AG04450 (cell line): ENCODE data around the gene CDH15. TPM values are rescaled to one million over a fixed set of nuclear protein-coding genes. Genes with fewer than 3 reads are reported as not detected.
"Not testable (repeated sequence)": the region's sequence is repeated elsewhere in the genome, so short reads cannot be mapped to it uniquely, and the experiment has no call there.

Experiments
- CTCF ChIA-PET: fragments of 300-600, 350-600 bp; formaldehyde crosslinking; extraction: SDS; loops from one replicate; lab custom pipeline; 2022; ENCODE audit warnings: antibody characterized with exemption, inconsistent platforms; lab: Charles Lee
- POLR2A ChIA-PET: fragments of 350-600 bp; formaldehyde crosslinking; extraction: SDS; loops from one replicate; lab custom pipeline; 2021; ENCODE audit warnings: antibody characterized with exemption, inconsistent platforms; lab: Yijun Ruan, JAX
- DNase-seq: peaks from one replicate; pipeline ENCODE4 v3.0.0-alpha.2; 2011; ENCODE audit warnings: low read depth, low spot score
- H3K27ac ChIP-seq: one replicate; pipeline ENCODE4 v1.5.1; 2012; ENCODE audit warnings: low read depth, low read length, control low read depth
- H3K27me3 ChIP-seq: one replicate; pipeline ENCODE4 v1.6.0; 2012; ENCODE audit warnings: low read length; ENCODE audit not compliant: control insufficient read depth, insufficient read depth
- H3K4me3 ChIP-seq: 2 replicates; pipeline ENCODE4 v1.5.1; 2011; ENCODE audit warnings: mild to moderate bottlenecking, low read depth, low read length, control low read depth
- H3K9me3 ChIP-seq: 2 replicates; pipeline ENCODE4 v1.5.1; 2012; ENCODE audit warnings: low read length; ENCODE audit not compliant: control insufficient read depth, insufficient read depth
- polyA plus RNA-seq: library from polyadenylated mRNA; depleted of rRNA; stranded (reverse); fragments of >200 nt; gene quantifications from 2 replicates; pipeline ENCODE4 v1.2.3, GENCODE V29; 2011; rRNA removed
- TF ChIP-seq, protein P1 (sequence below): IDR thresholded peaks from 2 replicates; pipeline ENCODE4 v1.5.1; 2011; ENCODE audit warnings: low read depth, low read length, control low read depth, inconsistent platforms

Gene CDH15
- polyA plus RNA-seq, 1 experiment = 0.12 TPM

DNA sequence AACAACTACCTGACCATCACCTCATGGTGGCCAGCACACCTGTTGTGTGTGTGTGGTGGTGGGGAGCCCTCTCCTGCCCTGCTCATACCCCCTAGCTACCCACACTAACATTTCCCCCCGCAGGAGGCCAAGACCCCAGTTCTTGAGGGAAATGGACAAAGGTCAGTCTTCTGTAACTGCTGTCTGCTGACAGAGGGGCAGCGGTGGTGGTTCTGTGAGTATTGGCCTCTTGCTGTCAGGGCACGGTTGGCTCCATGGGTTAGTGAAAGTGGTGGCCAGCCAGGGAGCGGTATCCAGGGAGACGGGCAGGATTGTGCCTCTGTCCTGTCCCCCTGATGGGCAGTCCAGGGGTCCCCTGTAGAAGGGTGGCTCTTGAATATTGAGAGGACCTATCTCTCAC, 72.1 kb downstream of the CDH15 start:
- no peak for DNase-seq
- peaks cover 7% of the 10 kb centered on the region for H3K9me3 ChIP-seq
- no peak overlapping the region for H3K27ac ChIP-seq
- no peaks in the 10 kb centered on the region for H3K27me3 ChIP-seq
- ChIA-PET CTCF (no interaction called here), POLR2A (no interaction called here)
- H3K4me3 ChIP-seq = no peak overlapping the region
- TF ChIP-seq, protein P1, sequence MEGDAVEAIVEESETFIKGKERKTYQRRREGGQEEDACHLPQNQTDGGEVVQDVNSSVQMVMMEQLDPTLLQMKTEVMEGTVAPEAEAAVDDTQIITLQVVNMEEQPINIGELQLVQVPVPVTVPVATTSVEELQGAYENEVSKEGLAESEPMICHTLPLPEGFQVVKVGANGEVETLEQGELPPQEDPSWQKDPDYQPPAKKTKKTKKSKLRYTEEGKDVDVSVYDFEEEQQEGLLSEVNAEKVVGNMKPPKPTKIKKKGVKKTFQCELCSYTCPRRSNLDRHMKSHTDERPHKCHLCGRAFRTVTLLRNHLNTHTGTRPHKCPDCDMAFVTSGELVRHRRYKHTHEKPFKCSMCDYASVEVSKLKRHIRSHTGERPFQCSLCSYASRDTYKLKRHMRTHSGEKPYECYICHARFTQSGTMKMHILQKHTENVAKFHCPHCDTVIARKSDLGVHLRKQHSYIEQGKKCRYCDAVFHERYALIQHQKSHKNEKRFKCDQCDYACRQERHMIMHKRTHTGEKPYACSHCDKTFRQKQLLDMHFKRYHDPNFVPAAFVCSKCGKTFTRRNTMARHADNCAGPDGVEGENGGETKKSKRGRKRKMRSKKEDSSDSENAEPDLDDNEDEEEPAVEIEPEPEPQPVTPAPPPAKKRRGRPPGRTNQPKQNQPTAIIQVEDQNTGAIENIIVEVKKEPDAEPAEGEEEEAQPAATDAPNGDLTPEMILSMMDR = no peak

DNA sequence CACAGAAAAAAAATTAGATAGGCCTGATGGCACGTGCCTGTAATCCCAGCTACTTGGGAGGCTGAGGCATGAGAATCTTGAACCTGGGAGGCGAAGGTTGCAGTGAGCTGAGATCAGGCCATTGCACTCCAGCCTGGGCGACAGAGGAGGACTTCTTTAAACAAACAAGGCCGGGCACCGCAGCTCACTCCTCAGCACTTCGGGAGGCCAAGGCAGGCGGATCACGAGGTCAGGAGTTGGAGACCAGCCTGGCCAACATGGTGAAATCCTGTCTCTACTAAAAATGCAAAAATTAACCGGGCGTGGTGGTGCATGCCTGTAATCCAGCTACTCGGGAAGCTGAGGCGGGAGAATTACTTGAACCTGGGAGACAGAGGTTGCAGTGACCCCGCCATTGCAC, 72.7 kb downstream of the CDH15 start:
- CTCF ChIA-PET, H3K27me3 ChIP-seq, POLR2A ChIA-PET, H3K27ac ChIP-seq, DNase-seq, H3K4me3 ChIP-seq: not testable (repeated sequence)
- H3K9me3 ChIP-seq = peaks cover 12% of the 10 kb centered on the region

DNA sequence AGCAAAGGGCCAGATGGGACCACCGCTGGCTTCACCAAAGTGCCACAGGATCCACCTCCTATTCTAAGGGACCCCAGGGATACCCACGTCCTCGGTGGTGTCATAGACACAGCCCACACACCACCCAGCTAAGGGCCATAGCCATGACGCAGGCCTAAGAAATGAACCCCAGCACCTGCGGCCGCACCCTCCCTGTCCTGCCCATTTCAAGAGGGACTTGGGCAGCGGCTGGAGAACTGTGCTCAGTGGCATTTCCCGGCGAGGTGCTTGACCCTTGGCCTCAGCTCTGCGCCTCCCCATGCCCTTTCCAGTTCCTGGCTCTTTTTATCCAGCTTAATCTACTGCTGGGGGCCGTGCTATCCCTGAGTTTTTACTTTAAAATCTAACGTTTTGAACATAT, 73.2 kb downstream of the CDH15 start:
- POLR2A ChIA-PET = no interaction called here
- TF ChIP-seq, protein P1 = no peak
- CTCF ChIA-PET = no interaction called here
- Histone ChIP-seq H3K27me3 (no peaks in the 10 kb centered on the region), H3K27ac (no peak overlapping the region), H3K9me3 (peaks cover 13% of the 10 kb centered on the region), H3K4me3 (no peak overlapping the region)
- DNase-seq = no peak

Other genes with a start within 250 kb of the CDH15 start
- gene CBFA2T3, start 194.5 kb upstream of the CDH15 start, polyA plus RNA-seq = not detected in 2 replicates
- 11.0 and 11.2 TPM in 2 replicates for gene ACSF3, start 77.9 kb upstream of the CDH15 start, polyA plus RNA-seq
- gene SLC22A31, start 28.8 kb downstream of the CDH15 start, polyA plus RNA-seq = 0.25 TPM in 1 of 2 replicates, not detected in the other
- 11.3 and 13.1 TPM in 2 replicates for gene ZNF778, start 46.0 kb downstream of the CDH15 start, polyA plus RNA-seq